K562 (cell line): Measurements from ENCODE around the gene RGS9. TPM values are rescaled to one million over a fixed set of nuclear protein-coding genes. Genes with fewer than 3 reads are reported as not detected.

ENCODE experiments used
- ATAC-seq: fragments of 200-7000 bp; cut with Tn5 transposase; 3 replicates; pipeline ENCODE4 v1.9.1; 2020; ENCODE audit warnings: moderate library complexity
- BruUV-seq: library from RNA; stranded (reverse); fragments of 400-500 nt; replicated peaks from 2 replicates; lab custom pipeline; 2021; lab: Mats Ljungman, UMichigan
- CTCF ChIA-PET: fragments of 300-600 bp; formaldehyde crosslinking; extraction: SDS; loops from one replicate; lab custom pipeline; 2021; ENCODE audit warnings: low intra/inter-chr PET ratio; lab: Yijun Ruan, JAX
- POLR2A ChIA-PET: fragments of 300-600, 350-650 bp; sonication (Branson Sonifier 250); formaldehyde crosslinking; extraction: SDS; loops from one replicate; lab custom pipeline; 2021; ENCODE audit warnings: antibody characterized with exemption, inconsistent platforms; lab: Yijun Ruan, JAX
- DNase-seq, 4 experiments: peaks; one replicate each; pipeline versions ENCODE4 v3.0.0 to v3.0.0-alpha.2; 2011 to 2018; ENCODE audit warnings: low spot score in 3 of 4, mixed read lengths in 3 of 4; ENCODE audit errors: extremely low read depth in 1 of 4
- FAIRE-seq: peaks from 2 replicates; lab custom pipeline; 2011; peaks lifted over from hg19 to GRCh38; lab: Jason Lieb, UNC
- H2AFZ ChIP-seq: 2 replicates; pipeline ENCODE4 v1.6.0; 2011; ENCODE audit warnings: low read depth, low read length, control low read depth, inconsistent platforms
- H3K27ac ChIP-seq: fragments of 200-600 bp; 3 replicates; pipeline ENCODE4 v1.8.0; 2011; ENCODE audit warnings: low read depth, mild to moderate bottlenecking, control low read depth, inconsistent platforms, low read length, moderate library complexity, mixed read lengths; ENCODE audit errors: extremely low read depth
- H3K27me3 ChIP-seq, 2 experiments: fragments of 300-600 bp in 1 of 2; 2 replicates in 1 of 2; 3 replicates in 1 of 2; pipeline versions ENCODE4 v1.6.0 to v1.8.0; 2011; ENCODE audit warnings: inconsistent platforms in 2 of 2, low read length in 2 of 2, mild to moderate bottlenecking in 1 of 2, mixed read lengths in 1 of 2, moderate library complexity in 1 of 2; ENCODE audit not compliant: control insufficient read depth in 2 of 2, insufficient read depth in 2 of 2
- H3K36me3 ChIP-seq: fragments of 300-600 bp; 3 replicates; pipeline ENCODE4 v1.8.0; 2011; ENCODE audit warnings: mild to moderate bottlenecking, low read length, inconsistent platforms; ENCODE audit not compliant: control insufficient read depth, insufficient read depth
- H3K4me1 ChIP-seq, 2 experiments: fragments of 200-600 bp in 1 of 2; replicated peaks in 1 of 2; 2 replicates in 1 of 2; 3 replicates in 1 of 2; pipeline versions ENCODE4 v1.5.1 to v1.8.0; 2011; ENCODE audit warnings: inconsistent platforms in 2 of 2, low read length in 2 of 2, mild to moderate bottlenecking in 1 of 2, mixed read lengths in 1 of 2, moderate library complexity in 1 of 2; ENCODE audit not compliant: control insufficient read depth in 2 of 2, insufficient read depth in 2 of 2
- H3K4me2 ChIP-seq: 2 replicates; pipeline ENCODE4 v1.6.1; 2011; ENCODE audit warnings: low read length, control low read depth, inconsistent platforms, mixed read lengths; ENCODE audit not compliant: insufficient read depth
- H3K4me3 ChIP-seq: fragments of 200-600 bp; sonication (generic), shearing (Covaris generic); 2 replicates; pipeline ENCODE4 v1.5.1; 2016; ENCODE audit warnings: control low read depth, inconsistent platforms
- H3K79me2 ChIP-seq: fragments of 200-600 bp; 3 replicates; pipeline ENCODE4 v1.8.0; 2011; ENCODE audit warnings: low read length, inconsistent platforms; ENCODE audit not compliant: control insufficient read depth, insufficient read depth
- H3K9ac ChIP-seq, 2 experiments: 2 replicates each; pipeline versions ENCODE4 v1.6.0 to v1.6.1; 2011; ENCODE audit warnings: low read depth in 2 of 2, low read length in 2 of 2, control low read depth in 1 of 2, inconsistent platforms in 1 of 2, mild to moderate bottlenecking in 1 of 2, mixed read lengths in 1 of 2; ENCODE audit not compliant: insufficient read depth in 1 of 2
- H3K9me1 ChIP-seq: one replicate; pipeline ENCODE4 v1.6.0; 2011; ENCODE audit warnings: inconsistent platforms, mild to moderate bottlenecking, low read length, moderate library complexity; ENCODE audit not compliant: control insufficient read depth, insufficient read depth
- H3K9me3 ChIP-seq: replicated peaks from 2 replicates; pipeline ENCODE4 v1.5.1; 2011; ENCODE audit warnings: low read depth, low read length, inconsistent platforms; ENCODE audit not compliant: control insufficient read depth, insufficient read depth
- H4K20me1 ChIP-seq: replicated peaks from 2 replicates; pipeline ENCODE4 v1.6.1; 2011; ENCODE audit warnings: low read length, inconsistent platforms, mixed read lengths; ENCODE audit not compliant: control insufficient read depth, insufficient read depth
- MAFF ChIP-seq: IDR thresholded peaks from 2 replicates; pipeline ENCODE4 v1.6.1; 2012; ENCODE audit warnings: low read length, improper control_type of control experiment
- SAFB ChIP-seq: fragments of 200-400 bp; formaldehyde crosslinking; IDR thresholded peaks from 2 replicates; pipeline ENCODE4 v1.6.1; 2017; ENCODE audit warnings: low read depth, low read length, borderline replicate concordance
- ZNF316 ChIP-seq: fragments of 450-650 bp; IDR thresholded peaks from 2 replicates; pipeline ENCODE4 v1.6.1; 2016
- WGBS: fragments of 100-300 bp; shearing (Covaris generic); methylation state at CpG from one replicate; pipeline ENCODE4 v1.1.6; 2016; ENCODE audit warnings: low coverage, mixed read lengths; ENCODE audit not compliant: insufficient coverage; ENCODE audit errors: missing lambda C conversion rate; 5-methylcytosine and 5-hydroxymethylcytosine counted together
- in situ Hi-C: fragments of 300-500 bp; cut with MboI; formaldehyde crosslinking; loops from 4 replicates; pipeline ENCODE4 v1.15.0; 2018; ENCODE audit warnings: inconsistent platforms, mixed read lengths
- intact Hi-C: fragments of 100-400 bp; cut with micrococcal nuclease; formaldehyde crosslinking; loops from 2 replicates; pipeline ENCODE4 v1.14.2; 2022
- polyA plus RNA-seq, 8 experiments: library from polyadenylated mRNA; depleted of rRNA in 4 of 8; stranded (reverse) in 5 of 8; unstranded in 3 of 8; fragments of >200 nt; fragmentation: Nextera tagmentation in 2 of 8; fragmentation: Illumina TruSeq in 1 of 8; extraction: Ambion mirVana in 2 of 8; extraction: Trizol in 1 of 8; gene quantifications; 2 replicates each; pipeline versions ENCODE4 v1.2.1 to v1.2.3, GENCODE V29; 2011 to 2014; ENCODE audit warnings: inconsistent platforms in 1 of 8, missing spikeins in 1 of 8
- total RNA-seq, 7 experiments: library from RNA; depleted of rRNA in 6 of 7; stranded (reverse); fragments of >200 nt in 6 of 7; fragmentation: Illumina TruSeq in 2 of 7; extraction: Trizol in 2 of 7; gene quantifications; 2 replicates each; pipeline versions ENCODE4 v1.2.1 to v1.2.3, GENCODE V29; 2011 to 2021; ENCODE audit warnings: low replicate concordance in 1 of 7
- TF ChIP-seq, protein P1 (sequence below): fragments of 450-650 bp; IDR thresholded peaks from 2 replicates; pipeline ENCODE4 v1.6.1; 2016; ENCODE audit warnings: low read depth, mild to moderate bottlenecking, moderate library complexity

The RGS9 gene
- total and polyA plus RNA-seq, 9 of the 15 experiments (the other 6 are each of a cell fraction or from before 2014, with no cell fraction given), result 0.18 to 1.4 (median 0.55) TPM

- ATAC-seq (no peak), FAIRE-seq (no peak), DNase-seq (no peak)
- TF ChIP-seq, protein P1, sequence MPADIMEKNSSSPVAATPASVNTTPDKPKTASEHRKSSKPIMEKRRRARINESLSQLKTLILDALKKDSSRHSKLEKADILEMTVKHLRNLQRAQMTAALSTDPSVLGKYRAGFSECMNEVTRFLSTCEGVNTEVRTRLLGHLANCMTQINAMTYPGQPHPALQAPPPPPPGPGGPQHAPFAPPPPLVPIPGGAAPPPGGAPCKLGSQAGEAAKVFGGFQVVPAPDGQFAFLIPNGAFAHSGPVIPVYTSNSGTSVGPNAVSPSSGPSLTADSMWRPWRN, result no peak
- TF ChIP-seq MAFF (0 out of 2 replicates have a peak, but pooled peaks have one; percentile 11), SAFB (no peak), ZNF316 (peak; percentile 18; the same call in 1 of the 2 replicates)
- Histone ChIP-seq H3K9me3 (no peaks in the 10 kb centered on the region), H3K4me2 (no peak overlapping the region), H3K4me1 (peaks cover 7 to 11% of the 10 kb centered on the region in 2 experiments), H4K20me1 (no peaks in the 10 kb centered on the region), H3K9me1 (no peaks in the 10 kb centered on the region), H3K36me3 (no peaks in the 10 kb centered on the region), H3K79me2 (no peaks in the 10 kb centered on the region), H3K4me3 (no peak overlapping the region), H3K27ac (no peak overlapping the region), H2AFZ (peak overlapping the region; percentile 60), H3K27me3 (no peaks in the 10 kb centered on the region), H3K9ac (no peak overlapping the region)
- intact Hi-C loops, result no loop called here
- POLR2A ChIA-PET, result no interaction called here
- in situ Hi-C loops, result no loop called here
- WGBS, result 18% methylated on average over 5 of the region's 6 CpGs
- CTCF ChIA-PET, result no interaction called here
- BruUV-seq, result no TSS peak
Observed at GRCh38 chr17:65121368-65121767, 15.8 kb upstream of the RGS9 start.
